Natural killer cell treated with Interleukin-12 subunit alpha and Interleukin-12 subunit beta and Interleukin-15 and Interleukin-18, amount 100 ng/mL, for 72 hours (primary cell): ENCODE data around the gene MAPK9. TPM values are rescaled to one million over a fixed set of nuclear protein-coding genes. Genes with fewer than 3 reads are reported as not detected.

ENCODE experiments used
- ATAC-seq, 2 donors: fragments of 150-1000 bp; cut with Tn5 transposase in 1 of 2; sonication (Bioruptor Pico), chemical (Tn5 transposase) in 1 of 2; 2 replicates each; pipeline ENCODE4 v1.10.0; 2021
- DNase-seq: peaks from one replicate; pipeline ENCODE4 v3.0.0; 2022; ENCODE audit warnings: low spot score
- H3K27ac Mint-ChIP-seq, 2 donors: 1 replicate in 1 of 2; 2 replicates in 1 of 2; pipeline ENCODE4 v1.8.0; 2022; ENCODE audit warnings: mixed read lengths in 2 of 2, mild to moderate bottlenecking in 1 of 2, moderate library complexity in 1 of 2
- H3K27me3 Mint-ChIP-seq, 2 donors: 1 replicate in 1 of 2; 2 replicates in 1 of 2; pipeline ENCODE4 v1.8.0; 2022; ENCODE audit warnings: mixed read lengths in 2 of 2
- H3K36me3 Mint-ChIP-seq: one replicate; pipeline ENCODE4 v1.8.0; 2022; ENCODE audit warnings: mixed read lengths
- H3K4me1 Mint-ChIP-seq, 2 donors: 1 replicate in 1 of 2; 2 replicates in 1 of 2; pipeline ENCODE4 v1.8.0; 2022; ENCODE audit warnings: low read depth in 2 of 2, mixed read lengths in 2 of 2, mild to moderate bottlenecking in 1 of 2
- H3K4me3 Mint-ChIP-seq: one replicate; pipeline ENCODE4 v1.8.0; 2022; ENCODE audit warnings: mixed read lengths
- H3K9me3 Mint-ChIP-seq: 2 replicates; pipeline ENCODE4 v1.8.0; 2022; ENCODE audit warnings: mixed read lengths
- total RNA-seq, 2 donors: library from RNA; stranded (reverse); gene quantifications; one replicate each; pipeline ENCODE4 v1.2.3, GENCODE V29; 2022

Gene MAPK9
- total RNA-seq, 2 donors from 2014 or later: 41.2 to 47.0 TPM

DNA sequence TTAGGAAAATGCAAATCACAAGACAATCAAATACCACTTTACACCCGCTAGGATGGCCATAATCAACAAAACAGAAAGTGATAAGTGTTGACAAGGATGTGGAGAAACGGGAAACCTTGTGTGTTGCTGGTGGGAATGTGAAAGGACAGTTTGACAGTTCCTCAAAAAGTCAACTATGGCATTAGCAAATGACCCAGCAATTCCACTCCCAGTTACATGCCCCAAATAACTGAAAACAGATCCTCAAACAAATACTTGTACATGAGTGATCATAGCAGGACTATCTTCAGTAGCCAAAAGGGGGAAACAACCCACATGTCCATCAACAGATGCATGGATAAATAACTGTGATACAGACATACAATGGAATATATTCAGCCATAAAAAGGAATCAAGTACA lies 104.1 kb downstream of the MAPK9 start:
- no peaks in the 10 kb centered on the region for H3K9me3 Mint-ChIP-seq
- no peak for DNase-seq
- no peaks in the 10 kb centered on the region for H3K4me1 Mint-ChIP-seq
- no peak overlapping the region for H3K27ac Mint-ChIP-seq
- no peak for ATAC-seq
- H3K4me3 Mint-ChIP-seq: no peak overlapping the region
- H3K27me3 Mint-ChIP-seq: peaks cover 17 to 23% of the 10 kb centered on the region in 2 donors
- no peaks in the 10 kb centered on the region for H3K36me3 Mint-ChIP-seq

Other genes starting within 250 kb of the MAPK9 start
- gene RNF130, start 220.3 kb downstream of the MAPK9 start, total RNA-seq: 10 to 100 TPM; 12.4 to 17.0 TPM
- not detected for gene RASGEF1C, start 82.9 kb downstream of the MAPK9 start, total RNA-seq
- under 1 TPM in 1 of 2 donors, not detected in 1; 0.29 TPM for gene GFPT2, start 61.3 kb upstream of the MAPK9 start, total RNA-seq
- gene CNOT6, start 202.3 kb upstream of the MAPK9 start, total RNA-seq: 10 to 100 TPM; 32.8 to 38.5 TPM